Medulla oblongata (tissue), 1 donor: Measurements from ENCODE around the gene COPS9.

Source experiments
- DNase-seq: peaks from one replicate; pipeline ENCODE4 v3.0.0-alpha.2; 2015; ENCODE audit errors: extremely low spot score

The COPS9 gene

DNA sequence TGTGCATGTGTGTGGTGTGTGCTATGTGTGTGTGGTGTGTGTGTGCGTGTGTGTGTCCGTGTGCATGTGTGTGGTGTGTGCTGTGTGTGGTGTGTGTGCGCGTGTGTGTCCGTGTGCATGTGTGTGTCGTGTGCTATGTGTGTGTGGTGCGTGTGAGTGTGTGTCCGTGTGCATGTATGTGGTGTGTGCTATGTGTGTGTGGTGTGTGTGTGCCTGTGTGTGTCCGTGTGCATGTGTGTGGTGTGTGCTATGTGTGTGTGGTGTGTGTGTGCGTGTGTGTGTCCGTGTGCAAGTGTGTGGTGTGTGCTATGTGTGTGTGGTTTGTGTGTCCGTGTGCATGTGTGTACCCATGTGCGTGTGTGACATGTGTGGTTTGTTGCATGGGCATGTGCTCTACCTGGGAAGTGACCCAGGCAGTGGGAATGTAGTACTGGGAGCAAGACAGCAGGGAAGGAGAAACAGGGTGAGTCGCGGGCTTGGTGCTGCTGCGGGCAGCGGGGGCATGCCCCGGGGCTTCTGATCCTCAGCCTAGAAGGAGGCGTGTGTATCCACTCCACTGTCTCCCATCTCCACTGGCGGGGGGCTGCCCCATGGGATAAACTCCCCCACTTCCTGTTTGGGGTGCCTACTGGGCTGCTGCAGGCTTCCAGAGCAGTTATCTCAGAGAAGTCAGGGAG, 11.9 kb upstream of the COPS9 start:
- DNase-seq = no peak

DNA sequence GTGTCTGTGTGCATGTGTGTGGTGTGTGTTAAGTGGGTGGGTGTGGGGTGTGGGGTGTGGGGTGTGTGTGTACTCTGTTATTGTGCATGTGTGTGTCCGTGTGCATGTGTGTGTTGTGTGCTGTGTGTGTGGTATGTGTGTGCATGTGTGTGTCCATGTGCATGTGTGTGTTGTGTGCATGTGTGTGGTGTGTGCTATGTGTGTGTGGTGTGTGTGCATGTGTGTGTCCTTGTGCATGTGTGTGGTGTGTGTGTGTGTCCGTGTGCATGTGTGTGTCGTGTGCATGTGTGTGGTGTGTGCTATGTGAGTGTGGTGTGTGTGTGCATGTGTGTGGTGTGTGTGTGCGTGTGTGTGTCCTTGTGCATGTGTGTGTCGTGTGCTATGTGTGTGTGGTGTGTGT, 11.3 kb upstream of the COPS9 start:
- no peak for DNase-seq

DNA sequence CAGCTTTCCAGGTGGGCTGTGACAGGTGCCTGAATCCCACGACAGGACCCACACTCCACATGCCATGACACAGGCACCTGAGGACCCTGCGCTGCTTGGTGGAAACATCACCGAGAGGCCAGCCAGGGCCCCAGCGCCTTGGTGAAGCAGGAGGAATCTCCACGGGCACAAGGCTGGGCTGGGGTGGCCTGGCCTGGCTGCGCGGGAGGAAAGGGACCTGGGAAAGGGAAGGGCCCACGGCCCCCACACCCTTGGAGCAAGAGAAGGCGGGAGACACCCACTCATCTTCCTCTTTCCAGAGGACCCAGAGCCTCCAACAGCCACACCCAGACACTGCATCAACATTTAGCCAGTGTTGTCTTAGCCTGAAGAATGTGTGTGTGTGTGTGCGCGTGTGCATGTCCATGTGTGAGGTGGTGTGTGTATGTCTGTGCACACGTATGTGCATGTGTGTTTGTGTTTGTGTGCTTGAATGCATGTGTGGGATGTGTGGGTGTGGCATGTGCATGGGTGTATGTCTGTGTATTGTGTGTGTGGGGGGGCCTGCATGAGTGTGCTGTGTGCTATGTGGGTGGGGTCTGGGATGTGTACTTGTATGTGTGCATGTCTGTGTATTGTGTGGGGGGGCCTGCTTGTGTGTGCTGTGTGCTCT, 10.6 kb upstream of the COPS9 start:
- no peak for DNase-seq

DNA sequence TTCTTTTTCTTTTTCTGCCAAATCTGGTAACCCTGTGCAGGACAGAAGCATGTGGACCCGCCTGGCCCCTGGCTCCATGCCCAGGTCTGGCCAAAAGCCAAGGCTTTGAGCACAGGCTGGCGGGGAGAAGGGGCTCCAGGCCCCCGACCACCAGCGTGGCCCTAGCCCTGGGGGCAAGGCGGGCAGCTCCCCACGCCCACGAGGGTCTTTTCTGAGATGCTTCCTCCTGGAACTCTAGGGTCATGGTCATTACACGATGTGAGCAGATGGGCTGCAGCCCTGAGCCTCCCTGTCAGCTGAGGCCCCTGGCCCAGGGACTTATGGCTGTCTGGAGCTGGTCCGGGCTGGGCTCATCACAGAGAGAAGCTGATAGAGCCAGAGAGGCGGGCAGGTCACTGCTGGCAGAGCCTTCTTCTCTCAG, 10.0 kb upstream of the COPS9 start:
- no peak for DNase-seq

DNA sequence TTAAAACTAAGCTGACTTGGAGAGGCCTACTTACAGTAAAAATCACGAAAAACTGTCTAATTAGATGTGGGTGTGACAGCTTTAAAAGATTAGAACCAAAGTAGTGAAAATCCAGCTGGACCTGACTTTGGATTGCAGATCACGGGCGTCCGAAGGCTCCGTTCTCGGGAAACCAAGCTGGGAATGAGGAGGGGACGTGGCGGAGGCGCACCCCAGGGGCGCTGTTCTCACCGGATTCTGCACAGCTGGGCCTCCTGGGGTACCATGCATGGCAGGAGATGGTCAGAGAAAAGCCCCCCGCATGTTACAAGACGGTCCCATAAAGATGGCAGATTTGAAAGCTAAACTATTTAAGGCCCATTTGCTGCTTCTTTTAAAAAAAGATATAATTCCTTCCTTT, 9.4 kb upstream of the COPS9 start:
- no peak for DNase-seq

DNA sequence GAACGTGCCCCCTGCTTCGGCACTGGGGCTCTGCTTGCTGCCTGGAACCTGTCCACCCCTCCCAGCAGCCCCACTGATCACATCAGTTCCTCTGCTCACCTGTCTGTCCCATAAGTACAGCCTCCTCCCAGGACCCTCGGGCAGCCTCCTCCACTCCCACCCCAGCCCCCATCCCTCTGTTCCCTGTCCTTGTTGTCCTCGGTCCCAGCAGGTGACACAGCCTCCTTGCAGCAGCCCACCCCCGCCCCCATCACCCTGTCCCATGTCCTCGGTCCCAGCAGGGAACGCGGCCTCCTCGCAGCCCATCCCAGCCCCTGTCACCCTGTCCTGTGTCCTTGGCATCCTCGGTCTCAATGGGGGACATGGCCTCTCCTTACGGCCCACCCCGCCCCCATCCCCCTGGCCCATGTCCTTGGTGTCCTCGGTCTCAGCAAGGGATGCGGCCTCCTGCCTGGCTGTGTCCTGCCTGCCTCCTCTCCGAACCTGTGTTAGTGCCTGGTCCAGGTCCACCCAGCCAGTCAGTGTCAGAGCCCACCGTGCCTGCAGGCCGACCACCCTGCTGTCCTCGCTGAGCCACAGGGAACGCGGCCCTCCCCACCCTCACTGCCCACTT, 8.7 kb upstream of the COPS9 start:
- DNase-seq = no peak

DNA sequence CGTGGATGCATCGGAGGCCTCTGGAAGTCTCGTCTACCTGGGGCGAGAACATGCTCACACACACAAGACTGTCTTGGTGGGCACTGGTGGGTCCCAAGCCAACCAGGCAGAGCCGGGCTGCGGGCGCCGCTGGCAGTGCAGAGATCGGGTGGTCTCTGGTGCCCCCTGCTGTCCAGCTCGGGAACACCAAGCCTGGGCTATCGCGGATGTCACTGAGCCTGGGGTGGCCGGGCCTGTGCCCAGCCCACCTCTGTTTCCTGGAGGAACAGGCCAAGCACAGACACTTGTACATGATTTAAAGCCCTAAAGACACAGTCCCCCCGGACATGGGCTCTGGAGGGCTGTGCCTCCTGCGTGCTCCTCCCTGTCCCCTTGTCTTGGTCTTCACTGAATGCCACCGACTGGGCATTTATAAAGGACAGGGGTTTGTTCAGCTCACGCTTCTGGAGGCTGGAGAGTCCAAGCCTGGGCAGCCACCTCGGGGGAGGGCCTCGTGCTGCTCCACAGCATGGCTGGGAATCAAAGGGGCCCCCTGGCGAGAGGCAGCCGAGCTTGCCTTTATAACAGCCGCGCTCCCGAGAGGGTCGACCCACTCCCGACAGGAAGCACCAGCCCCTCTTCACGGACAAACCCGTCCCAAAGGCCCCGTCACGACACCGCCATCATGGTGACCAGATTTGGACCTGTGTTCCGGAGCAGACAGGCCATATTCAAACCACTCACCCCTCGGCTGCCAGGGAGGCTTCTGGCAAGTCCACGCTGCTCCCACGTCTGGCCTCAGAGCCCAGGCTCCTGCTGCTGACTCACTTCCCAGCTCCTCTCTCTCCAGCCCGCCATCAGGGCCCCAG, 7.9 kb upstream of the COPS9 start:
- peak; percentile 65 for DNase-seq

DNA sequence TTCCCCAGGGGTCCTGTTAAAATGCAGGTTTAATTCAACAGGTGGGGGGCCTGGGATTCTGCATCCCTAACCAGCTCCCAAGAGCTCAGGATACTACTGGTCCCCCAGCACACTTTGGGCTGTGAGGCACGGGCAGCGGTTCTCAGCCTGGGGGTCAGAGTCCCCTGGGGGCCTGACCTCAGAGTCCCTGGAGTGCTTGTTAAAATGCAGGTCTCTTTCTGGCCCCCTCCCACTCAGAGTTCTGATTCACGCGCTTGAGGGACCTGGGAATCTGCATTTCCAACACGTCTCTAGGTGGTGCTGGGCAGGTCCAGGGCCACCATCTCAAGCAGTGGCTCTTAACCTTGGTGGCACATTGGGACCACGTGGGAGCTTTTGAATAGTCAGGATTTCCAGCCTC, 7.2 kb upstream of the COPS9 start:
- no peak for DNase-seq

DNA sequence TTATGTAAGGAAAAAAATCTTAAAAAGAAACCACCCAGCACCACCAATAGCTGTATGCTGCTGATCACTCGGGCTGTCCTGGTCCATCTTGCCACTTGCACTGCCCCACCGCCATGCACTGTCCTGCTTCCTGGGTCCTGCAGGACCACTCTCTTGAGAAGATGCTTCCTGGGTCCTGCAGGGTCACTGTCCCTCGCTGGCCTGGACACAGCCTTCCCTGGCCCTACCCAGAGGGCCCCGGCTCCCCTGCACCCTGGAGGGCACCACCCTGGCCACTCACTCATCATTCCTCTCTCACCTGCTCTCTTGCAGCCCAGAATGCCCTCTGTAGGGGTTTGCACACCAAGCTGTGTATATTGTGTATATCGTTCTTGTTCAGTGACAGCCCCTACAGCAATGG, 6.8 kb upstream of the COPS9 start:
- DNase-seq = no peak

DNA sequence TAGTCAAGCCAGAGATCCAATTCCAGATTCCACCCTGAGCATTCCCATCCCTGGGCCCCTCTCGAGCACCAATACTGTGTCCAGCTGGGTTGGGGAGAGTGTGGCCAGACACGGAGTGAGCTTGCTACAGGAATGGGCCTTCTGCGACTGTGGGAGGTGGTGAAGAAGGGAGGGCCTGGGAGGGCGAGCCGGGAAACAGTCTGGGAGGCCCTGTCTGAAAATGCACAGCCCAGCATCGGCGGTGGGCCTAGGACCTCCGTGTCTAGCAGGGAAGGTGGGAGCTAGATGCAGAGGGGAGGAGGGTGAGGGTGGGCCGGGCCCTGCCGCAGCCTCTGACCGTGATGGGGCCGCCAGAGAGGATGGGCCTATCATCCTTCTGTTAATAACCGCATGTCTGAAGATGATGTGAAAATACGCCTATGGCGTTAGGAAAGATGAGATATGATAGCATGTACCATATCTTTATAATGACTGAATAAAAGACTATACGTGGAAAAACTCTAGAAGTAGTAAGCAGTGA, 6.2 kb upstream of the COPS9 start:
- DNase-seq = no peak

DNA sequence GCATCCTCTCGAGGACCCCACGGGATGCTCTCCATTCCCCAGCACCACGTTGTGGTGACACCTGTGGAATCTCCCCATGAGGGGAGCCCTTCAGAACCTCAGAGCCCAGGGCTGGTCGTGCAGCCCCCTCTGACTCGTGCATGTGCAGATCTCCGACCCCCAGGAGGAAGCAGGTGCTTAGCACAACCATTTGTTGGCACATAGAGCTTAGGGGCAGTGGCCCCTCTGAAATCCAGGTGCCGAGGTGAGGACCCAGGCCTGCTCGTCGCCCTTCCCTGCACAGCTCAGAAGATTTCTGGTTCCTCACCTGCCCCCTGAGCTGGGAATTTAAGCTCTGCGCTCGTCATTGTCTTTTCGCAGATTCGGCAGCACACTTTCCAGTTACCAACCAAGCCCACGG, 5.6 kb upstream of the COPS9 start:
- DNase-seq = no peak

DNA sequence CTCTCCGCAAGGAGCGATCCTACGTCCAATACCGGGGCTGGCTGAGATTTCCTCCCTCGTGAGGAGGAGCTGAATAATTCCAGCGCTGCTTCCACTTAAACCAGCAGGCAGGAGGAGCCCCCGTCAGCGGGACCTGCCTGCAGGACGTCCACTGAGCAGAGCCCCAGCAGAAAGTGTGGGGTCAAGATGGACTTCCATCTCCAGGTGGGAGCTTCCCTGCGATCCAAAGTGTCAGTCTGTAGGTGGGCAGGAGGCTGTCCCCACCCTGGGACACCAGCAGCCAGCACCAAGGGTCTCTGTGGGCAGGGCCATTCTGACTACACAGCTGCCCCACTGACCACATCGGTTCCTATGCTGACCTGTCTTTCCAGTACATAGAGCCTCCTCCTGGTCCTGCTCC, 4.8 kb upstream of the COPS9 start:
- DNase-seq = no peak

DNA sequence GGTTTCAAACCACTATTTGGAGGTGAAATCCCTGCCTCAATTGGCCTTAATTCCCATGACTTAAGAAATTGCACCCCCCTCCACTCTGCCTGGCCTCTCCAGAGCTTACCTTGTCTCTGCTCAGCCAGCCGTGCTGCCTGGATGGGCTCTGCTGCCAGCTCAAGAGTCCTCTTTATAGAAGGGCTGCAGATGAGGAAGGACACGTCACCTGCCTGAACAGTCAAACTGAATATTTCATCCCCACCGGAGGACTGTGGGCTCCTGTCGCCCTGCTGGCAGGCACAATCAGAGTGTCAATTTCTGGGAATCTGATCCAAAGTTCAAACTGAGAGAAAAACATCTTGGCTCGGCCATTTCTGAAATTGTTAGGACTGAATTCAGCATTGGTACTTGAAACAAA, 4.4 kb upstream of the COPS9 start, which contains the start of gene OTOS:
TSS of gene OTOS (minus strand) at position 148 of the 400 bp plus-strand sequence. CDS start 332 bp downstream, outside the sequence.
- DNase-seq = peak; percentile 26

DNA sequence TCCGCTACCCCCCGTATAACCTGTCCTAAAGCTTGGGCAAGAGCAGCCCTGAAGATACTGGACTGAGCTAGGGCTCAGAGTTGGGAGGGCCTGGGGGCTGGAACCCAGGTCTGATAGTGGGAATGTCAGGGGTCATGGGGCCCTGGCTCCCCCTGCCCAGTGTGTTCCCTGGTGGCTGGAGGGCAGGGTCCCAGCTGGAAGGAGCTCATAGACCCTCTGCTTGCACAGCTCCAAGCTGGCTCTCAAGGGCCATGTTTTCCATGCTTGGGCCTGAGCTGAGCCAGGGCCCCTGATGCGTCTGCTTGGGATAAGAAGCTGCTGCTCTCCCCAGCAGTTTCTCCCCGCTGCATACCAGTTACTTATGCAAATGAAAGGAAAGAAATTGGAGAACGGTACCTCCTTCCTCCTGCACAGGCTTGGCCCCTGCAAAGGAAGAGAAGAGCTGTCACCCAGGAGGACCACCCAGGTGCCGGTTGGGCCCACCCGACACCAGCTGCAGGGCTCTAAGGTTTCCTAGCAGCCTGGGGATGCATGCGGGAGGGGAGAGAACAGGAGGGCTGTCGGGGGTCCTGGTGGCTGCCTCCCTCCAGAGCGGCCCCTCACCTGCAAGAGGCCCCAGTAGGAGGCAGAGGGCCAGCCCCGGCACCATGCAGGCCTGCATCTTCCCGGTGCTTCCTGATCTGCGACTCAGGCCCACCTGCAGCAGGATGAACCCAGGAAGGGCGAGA, 3.7 kb upstream of the COPS9 start:
- no peak for DNase-seq

DNA sequence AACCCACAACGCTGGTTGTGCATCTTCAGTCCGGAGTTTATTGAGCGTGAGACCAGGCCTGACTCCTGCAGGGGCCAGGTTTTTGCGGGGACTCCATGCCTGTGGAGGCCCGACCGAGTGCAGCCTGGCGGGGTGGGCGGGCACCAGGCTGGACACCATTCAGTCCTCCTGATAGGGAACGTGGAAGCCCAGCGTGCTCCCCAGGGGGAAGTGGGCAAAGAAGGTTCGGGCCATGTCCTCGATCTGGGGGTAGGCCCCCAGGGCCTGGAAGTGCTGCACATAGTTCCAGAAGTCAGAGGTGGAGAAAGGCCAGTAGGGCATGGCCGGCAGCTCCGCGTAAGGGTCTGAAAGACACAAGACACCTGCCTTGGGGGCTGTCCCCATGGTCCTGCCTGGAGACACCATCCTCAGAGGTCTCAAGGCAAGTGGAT, 2.9 kb upstream of the COPS9 start:
- no peak for DNase-seq

DNA sequence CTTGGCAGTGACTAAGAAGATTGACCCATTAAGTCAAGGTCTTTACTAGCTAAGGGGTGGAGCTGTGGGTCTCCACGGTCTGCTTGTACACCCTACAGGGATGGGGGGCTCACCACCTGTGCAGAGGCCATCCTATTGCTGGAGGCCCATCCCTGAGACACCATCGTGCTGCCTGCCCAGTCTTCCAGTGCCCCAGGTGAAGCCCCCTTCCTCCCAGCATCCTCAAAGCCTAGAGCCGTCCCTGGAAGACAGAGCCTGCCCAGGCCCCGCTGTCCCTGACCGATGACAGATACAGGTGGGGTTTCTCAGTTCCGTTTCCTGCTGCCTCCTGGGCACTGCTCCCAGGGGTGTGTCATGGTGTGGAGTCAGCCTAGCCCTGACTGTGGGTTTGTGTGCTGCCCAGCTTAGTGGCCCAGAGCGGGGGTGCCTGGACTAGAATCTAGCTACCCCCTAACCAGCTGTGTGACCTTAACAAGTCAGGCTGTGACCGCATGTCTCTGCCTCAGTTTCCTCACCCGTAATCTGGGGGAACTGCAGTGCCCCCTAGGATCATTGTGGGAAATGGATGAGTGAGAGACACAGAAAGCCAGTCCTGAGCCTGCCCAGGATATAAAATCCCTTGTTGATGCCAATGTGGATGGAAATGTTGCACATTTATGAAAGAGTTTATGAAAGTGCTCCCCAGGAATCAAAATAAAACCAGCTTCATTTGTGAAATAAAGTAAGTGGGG, 2.3 kb upstream of the COPS9 start:
- no peak for DNase-seq

DNA sequence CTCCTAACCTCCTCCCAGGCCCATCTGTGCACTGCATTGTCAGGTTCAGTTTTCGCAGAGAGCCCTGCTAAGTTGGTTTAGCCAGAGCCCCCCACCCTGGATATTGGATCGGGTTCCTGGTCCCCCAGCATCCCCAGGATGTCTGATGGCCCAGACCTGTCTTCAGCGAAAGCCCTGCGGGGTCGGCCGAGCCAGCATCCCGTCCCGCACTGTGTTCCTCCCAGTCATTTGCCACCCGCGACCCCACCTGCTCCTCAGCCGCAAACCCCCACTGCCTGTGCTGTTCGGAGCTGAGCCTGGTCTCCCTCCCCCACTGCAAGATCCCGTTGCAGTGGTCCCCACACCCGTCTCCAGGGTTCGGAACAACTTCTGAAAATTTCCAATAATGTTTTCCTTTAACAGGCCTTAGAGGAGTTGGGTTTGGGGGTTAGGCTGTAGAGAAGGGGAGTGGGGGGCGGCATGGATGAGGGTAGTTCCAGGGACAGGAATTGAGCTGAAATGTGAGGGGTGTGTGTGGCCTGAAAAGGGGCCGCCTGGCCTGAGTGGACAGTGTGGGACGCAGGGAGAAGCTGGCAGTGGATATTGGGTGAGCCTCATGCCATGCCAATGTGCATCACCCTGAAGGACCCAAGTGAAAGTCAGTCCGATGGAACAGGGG, 1.6 kb upstream of the COPS9 start:
- DNase-seq = no peak

DNA sequence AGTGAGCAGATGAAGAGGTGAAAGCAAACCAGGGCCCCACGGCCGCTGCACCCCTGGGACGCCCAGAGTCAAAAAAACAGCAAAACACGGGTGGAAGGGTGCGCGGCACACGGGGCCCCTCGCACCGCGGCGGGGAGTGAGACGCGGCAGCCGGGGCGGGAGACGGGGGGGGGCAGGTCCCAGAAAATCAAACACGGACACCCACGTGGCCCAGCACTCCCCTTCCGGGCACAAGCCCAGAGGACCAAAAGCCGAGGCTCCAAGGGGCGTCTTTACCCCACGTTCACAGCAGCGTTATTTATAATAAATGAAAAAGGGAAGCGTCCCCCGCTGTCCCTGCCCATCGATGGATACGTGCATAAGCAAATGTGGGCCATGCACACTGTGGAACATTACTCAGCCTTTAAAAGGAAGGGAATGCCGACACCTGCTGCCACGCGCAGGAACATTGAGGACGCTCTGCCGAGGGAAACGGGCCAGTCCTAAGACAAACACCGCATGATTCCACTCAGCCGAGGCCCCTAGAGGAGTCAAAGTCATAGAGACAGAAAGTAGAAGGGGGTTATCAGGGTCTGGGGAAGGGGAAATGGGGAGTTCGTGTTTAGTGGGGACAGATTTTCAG, 677 bp upstream of the COPS9 start:
- no peak for DNase-seq

DNA sequence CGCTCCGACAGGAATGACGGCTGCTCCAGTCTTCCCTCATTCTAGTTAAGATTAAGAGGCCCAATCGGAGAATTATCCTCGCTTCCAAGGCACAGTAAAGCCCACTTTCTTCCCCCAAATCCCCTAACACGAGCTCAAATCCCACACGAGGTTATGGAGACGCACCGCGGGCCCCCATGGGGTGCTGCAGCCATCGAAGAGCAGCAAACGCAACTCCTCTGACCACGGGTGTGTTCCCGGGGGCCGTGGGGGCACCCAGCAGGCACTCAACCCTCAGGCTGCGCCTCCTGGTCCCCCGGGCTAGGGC, 446 bp downstream of the COPS9 start:
- no peak for DNase-seq

DNA sequence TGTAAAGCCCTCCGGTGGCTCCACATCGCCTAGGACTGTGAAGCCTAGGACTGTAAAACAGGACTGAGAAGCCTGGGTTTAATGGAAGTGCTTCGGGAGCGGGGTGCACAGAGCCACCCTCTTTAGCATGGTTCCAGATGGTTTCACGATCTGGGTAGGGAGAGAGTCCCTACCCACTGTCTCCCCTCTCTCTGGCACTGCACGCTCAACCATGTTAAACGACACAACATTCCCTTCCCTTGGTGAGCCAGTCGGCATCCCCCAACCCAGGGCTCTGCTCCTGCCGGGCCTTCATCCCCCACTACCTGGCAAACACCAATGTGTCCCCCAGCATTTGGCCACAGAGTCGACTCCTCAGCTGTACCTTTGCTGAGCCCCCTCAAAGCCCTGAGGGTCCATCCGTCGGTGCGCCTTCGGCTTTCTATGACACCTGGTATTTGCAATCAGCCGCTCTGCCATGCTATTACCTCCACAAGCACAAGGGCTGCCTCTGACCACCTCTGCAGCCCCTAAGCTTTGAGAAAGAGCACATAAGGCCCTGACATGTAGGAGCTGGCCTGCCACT, 1.1 kb downstream of the COPS9 start:
- no peak for DNase-seq
